Forelimb muscle (tissue), 1 donor: ENCODE measurements around the gene DHX15. TPM values are rescaled to one million over a fixed set of nuclear protein-coding genes. Genes with fewer than 3 reads are reported as not detected.

Source experiments
- DNase-seq: peaks from one replicate; pipeline ENCODE4 v3.0.0-alpha.2; 2013; ENCODE audit warnings: low read depth
- polyA plus RNA-seq: library from polyadenylated mRNA; unstranded; fragments of 120-200 nt; gene quantifications from one replicate; pipeline ENCODE4 v1.2.1, GENCODE V29; 2013; ENCODE audit not compliant: insufficient read length

DHX15 gene
- polyA plus RNA-seq, 1 donor, result 113 TPM

GRCh38 chr4:24582235-24582832, 2.0 kb downstream of the DHX15 start:
- DNase-seq, result no peak

GRCh38 chr4:24578364-24578763, 6.0 kb downstream of the DHX15 start:
- no peak for DNase-seq

GRCh38 chr4:24576276-24576675, 8.1 kb downstream of the DHX15 start:
- no peak for DNase-seq

GRCh38 chr4:24574236-24574635, 10.1 kb downstream of the DHX15 start:
- no peak for DNase-seq

GRCh38 chr4:24573582-24573981, 10.8 kb downstream of the DHX15 start:
- no peak for DNase-seq

GRCh38 chr4:24570574-24571236, 13.6 kb downstream of the DHX15 start:
- no peak for DNase-seq

- DNase-seq, result no peak
Measured at GRCh38 chr4:24570172-24570571, 14.2 kb downstream of the DHX15 start.

GRCh38 chr4:24569662-24570061, 14.7 kb downstream of the DHX15 start:
- no peak for DNase-seq

GRCh38 chr4:24568425-24568824, 15.9 kb downstream of the DHX15 start:
- no peak for DNase-seq

- no peak for DNase-seq
Measured at GRCh38 chr4:24565054-24565453, 19.3 kb downstream of the DHX15 start.

- DNase-seq, result no peak
Measured at GRCh38 chr4:24564488-24564887, 19.9 kb downstream of the DHX15 start.

GRCh38 chr4:24561438-24562139, 22.8 kb downstream of the DHX15 start:
- DNase-seq, result no peak

- no peak for DNase-seq
Measured at GRCh38 chr4:24560868-24561368, 23.4 kb downstream of the DHX15 start.

- no peak for DNase-seq
Measured at GRCh38 chr4:24559889-24560288, 24.5 kb downstream of the DHX15 start.

GRCh38 chr4:24559032-24559821, 25.1 kb downstream of the DHX15 start:
- no peak for DNase-seq

- DNase-seq, result no peak
Measured at GRCh38 chr4:24557026-24558025, 27.0 kb downstream of the DHX15 start.

GRCh38 chr4:24551492-24552289, 32.7 kb downstream of the DHX15 start:
- no peak for DNase-seq

GRCh38 chr4:24550441-24551175, 33.7 kb downstream of the DHX15 start:
- DNase-seq, result no peak

- no peak for DNase-seq
Measured at GRCh38 chr4:24547979-24548378, 36.4 kb downstream of the DHX15 start.
